ENCODE measurements around the gene ALKAL2.
A peak's percentile ranks its signal among the peaks of the same experiment; 100 is the strongest.

The ALKAL2 gene

DNA sequence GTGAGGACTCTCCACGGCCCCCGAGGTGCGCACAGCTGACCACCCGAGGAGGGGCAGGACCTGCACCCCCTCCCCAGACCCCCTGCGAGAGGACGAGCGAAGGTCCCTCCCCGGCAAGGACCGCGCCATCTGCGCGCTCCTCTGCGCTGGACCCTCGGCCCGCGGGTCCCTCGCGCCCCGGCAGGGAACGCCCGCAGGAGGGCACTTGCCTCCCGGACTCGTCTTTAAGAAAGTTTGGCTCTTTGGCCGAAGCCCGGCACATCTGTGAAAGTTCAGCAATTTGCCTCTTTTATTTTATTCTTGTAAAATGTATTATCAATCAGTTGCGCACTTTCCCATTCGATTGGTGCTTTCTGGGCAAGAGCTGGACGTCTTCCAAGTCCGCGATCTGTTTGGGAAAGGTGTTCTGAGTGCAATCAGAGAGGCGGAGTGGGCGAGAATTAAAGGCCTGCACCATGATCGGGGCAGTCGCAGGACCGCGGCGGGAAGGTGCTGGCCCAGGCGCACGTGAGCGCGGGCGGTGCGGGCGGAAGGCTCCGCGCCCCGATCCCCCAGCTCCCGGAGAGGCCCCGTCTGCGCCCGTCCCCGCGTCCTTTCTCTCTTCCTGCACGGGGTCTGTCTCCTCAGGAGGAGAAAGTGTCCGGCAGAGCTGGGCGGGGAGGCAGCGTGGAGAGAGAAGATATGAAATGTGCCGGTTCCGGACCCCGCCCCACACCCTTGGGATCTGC is 1.6 kb upstream of the ALKAL2 start:
- DNase-seq: peak; percentile 9

DNA sequence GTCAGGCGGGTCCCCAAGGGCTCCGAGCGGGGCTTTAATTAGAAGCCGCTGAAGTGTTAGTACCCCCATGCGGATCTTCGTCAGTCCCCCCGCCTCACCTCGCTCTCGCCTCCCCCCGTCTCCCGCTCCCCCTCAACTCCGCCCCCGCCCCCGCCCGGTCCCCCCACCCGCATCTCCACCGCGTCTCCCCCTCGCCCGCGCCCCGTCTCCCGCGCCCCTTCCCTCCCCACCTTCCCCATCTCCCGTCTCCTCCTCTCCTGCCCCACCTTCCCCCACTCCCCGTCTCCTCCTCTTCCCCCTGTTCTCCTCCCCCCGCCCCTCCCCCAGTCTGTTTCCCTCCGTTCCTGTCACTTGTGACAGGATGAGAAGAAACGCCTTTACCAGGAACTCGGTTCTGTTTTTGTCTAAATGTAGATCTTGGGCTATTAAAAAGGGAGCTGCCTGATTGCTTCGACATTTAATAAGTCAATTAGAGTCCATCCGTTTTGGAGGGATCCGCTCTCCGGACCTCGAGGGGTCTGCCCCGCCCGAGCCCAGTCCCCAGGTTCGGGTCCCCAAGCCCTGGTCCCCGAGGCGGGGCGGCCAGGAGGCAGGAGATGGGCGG is 969 bp upstream of the ALKAL2 start:
- DNase-seq: no peak

DNA sequence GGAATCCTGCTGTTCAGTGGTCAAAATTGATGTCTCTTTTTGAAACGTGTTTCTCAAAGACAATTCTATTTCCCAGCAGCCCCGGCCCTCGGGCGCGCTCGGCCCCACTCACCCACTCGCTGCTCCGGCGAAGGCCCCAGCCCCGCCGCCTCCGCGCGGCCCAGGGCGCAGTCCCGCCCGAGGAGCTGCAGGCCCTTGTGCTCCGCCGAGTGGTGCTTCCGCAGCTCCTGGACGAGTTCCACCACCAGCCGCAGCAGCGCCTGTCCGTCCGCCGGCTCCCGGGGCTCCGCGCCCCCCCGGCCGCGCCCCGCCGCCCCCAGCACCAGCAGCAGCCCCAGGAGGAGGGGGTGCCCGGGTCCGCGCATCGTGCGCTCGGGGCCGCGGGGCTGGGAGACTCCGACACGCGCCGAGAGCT is 413 bp downstream of the ALKAL2 start:
- no peak for DNase-seq

DNA sequence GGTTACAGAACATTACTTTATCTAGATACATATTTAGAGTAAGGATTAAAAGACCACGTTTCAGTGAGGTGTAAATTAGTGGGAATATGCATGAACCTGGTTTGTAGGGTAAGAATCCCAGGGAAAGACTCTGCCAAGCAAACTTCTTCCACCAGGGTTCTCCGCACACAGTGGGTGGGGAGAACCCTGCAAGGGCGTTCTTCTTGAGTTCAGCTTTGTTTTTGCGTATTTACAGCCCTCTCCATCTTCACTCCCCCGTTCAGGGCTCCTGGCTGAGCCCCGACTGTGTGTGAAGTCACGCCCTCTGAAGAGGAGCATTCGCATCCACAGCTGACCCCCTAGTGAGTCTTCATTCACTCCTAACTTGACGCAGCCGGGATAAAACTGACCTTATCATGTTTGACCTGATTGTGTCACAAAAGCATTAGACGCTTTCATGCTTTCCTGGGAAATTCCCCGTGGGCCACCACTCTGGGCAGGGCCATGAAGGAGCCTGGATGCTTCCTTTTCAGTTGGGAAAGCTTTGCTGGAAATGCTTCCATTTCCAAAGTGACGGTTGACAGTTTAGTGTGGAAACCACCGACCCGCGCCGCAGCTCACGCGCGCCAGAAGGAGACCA is 1.0 kb downstream of the ALKAL2 start:
- no peak for DNase-seq

DNA sequence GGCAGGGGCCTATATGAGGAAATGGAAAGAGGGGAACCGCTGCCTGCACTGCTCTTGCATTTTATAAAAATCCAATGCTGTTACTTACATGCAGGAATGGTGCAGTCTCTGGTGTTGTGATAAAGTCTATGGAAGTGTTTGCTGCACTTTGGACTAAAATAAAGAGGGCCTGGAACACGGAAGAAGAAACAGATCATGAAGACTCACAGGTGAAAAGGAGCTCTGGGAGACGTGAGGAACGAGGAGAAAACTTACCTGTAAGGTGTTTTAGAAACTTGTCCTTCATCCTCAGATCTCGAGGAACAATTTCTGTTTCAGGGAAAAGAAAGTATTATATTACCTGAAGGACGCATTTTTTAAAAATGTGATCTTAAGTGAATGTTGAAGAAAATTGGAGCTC is 1.9 kb downstream of the ALKAL2 start:
- no peak for DNase-seq

DNA sequence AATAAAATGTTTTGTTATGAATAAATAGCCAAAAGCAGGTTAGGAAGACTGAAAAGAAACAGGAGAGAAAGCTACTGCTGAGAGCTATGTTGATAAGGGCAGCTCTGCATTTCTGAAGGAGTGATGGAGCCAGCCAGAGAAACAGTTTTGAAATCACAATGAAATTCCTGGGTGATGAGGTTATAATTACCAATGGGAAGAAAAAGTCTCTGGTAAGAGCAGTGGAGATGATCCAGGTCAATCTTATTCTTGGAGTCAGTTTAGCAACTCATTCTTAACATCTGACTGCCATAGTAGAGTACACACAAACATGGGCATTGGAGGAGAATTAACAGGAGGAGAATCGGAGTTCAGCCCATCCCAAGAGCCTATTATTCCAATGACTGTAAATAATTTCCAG is 2.4 kb downstream of the ALKAL2 start:
- peak; percentile 72 for DNase-seq

DNA sequence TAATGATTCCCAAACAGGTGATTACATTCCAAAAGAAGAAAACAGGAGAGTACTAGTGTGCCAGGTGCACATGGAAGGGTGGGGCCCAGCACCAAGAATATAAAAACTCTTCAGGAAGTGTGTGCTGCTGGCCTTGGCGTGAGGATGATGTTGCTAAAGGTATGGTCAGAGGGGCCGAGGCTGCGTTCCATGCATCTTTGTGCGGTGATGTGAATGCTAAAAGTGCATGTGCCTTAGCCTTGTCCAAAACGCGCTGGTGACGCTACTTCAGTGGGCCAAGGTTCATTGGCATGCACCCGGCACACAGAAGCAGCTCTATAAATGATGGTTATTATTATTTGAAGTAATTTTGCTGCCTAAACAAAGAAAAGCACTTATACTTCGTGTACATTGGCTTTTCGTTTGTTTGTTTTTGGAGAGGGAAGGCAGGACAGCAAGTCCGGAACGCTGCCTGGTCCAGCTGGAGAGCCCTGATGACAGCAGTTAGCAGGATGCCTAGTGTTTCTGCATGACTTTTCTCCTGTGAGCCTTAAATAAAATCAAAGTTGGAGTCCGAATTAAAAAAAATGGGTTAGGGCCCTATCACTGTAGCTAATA is 2.9 kb downstream of the ALKAL2 start:
- no peak for DNase-seq

DNA sequence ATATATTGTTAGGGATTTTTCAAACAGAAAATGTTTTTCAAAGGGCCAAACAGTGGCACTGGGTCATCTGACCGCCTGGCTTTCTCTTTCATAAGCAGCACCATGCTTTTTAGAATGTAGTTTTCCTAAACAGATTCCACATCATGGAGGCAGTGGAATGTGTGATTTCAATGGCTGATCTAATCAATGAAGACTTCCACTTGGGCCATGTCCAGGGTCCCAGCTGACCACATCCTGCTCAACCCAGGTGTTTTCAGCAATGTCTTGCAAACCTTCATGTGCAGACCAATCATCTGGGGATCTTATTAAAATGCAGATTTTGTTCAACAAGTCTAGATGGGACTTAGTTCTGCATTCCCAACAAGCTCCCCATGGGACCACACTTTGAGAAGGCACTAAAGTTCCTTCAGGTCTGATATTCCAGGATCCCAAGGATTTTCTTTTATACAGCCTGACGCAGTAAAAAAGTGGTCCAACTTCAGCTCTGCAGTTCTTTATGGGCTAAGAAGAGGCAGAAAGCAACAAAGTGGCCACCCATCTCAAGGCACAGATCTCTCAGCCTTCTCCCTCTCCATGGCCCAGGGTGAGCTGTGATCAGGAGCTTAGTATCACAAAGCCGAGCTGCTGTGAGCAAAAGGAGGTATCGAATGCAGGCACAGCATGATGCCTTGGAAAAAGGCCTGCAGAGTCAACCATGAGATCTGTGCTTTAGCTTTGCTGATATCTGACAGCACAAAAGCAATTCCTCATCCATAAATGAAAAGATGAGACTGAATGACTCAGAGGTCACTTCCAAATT is 3.7 kb downstream of the ALKAL2 start:
- DNase-seq: peak; percentile 32

DNA sequence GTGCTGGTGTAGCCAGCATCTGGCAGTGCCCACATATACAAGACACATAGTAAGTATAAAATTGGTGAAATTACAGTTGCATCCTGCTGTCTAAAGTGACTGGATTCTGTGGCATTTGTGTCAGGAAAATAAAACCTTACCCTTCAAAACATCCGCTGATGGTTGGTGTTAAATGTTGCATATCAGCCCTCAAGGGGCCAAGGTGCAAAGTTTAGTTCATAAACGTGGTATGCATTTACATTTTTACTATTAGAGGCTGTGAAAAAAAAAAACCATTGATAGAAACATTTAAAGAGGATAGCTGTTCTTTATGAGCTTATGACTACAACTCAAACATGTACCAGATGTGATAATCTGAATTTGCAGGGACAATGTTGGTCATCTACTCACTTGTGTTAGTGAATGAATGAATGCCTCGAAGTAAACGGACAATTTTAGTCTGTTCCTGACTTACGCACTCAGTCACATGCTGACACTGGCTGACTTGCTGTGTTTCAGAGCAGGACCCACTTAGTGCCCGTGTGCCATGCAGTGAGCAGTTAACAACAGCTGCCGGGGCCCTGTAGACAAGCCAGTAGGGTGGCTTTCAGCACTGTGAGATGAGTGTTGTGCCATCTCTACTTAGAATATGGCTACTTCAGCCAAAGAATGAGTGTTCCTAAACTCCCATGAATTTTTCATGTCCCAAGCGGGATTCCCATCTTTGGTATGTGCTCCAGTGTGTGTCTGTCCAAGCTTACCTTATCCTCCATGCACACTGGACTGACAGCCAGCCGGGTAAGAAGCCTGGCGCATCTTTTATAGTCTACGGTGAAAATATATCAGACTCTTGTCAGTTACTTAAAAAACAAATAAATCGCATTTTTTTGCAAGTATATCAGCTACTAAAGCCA is 5.3 kb downstream of the ALKAL2 start:
- no peak for DNase-seq

DNA sequence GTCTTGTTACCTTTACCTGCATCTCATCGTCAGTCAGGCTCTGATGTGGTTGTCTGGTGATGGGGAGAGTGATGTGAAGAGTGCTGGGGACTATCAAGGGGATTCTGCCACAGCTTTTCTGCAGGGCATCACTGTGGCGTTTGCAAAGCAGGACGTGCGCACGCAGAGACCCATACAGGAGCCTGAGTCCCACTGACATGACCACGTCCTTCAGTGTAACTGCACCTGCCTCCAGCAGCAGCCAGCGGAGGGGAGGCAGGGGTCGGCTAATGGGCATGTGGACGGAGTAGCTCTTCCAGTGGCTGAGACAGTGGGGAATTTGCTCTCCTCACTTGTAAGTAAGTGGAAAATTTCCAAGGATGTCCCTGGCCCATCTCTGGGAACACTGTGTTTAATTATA is 6.5 kb downstream of the ALKAL2 start:
- DNase-seq: no peak

DNA sequence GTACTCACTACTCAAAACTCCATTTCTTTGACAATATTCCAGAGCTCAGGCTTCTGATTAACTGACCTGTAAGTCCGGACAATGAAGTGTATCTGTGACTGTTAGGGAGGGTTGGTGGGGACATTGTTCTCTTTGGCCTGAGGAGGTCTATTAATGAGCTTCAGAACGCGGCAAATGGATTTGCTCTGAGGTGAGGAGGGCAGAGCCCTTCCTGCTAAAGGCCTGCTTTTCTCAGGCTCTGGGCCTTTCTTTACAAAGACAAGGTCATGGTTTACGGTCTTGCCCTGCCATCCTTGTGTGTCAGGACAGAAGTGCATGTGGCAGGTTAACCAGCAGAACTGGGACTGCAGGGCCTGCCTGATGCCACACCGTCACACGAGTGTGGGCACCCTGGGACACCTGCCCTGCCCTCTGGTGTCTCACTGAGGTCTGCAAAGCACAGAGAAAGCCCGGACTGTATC is 7.2 kb downstream of the ALKAL2 start:
- DNase-seq: no peak

DNA sequence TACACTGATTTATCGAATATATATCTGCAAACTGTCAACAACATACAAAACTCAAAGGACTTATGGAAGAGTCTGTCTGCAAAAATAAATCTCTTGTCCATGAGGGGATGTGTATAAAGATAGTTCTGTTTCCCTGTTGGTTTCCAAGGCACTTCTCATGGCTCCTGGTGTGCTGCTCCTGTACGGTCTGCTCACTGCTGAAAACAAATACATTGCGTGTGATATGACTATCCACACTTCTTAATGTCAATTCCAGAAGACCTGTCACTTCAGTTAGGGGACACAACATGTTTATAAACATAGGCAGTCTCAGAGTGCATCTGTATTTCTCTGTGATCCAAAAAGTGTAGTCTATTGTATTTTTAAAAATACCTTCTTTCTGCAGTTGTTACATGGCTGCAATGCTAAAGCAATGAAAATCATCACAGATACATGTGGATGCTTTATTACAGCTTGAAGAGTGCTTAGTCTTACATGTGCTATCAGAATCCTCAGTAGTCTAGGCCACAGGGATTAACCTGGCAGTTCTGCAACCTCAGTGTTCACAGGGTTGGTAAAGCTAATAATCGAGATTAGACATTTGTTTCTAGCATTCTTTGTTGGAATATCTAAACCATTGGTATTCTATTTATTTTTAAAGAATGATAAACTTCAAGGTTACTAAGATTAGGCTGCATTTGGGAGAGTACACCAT is 7.8 kb downstream of the ALKAL2 start:
- no peak for DNase-seq

DNA sequence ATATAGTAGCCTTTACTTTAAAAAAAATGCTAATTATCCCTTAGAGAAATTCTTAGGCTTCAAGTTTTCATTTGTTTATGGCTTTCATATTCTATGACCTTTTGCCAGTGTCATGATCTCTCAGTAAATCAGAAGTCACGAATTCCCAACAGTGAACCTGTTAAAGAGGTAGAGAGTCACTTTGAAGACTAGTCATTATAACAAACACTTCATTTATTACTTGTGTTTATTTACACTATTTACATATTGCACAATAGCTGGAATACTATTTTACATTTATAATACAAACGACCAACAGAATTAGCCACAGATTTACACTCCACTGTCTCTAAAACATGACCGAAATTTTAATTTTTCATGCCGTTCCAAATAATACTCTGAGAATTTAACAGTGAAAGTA is 8.5 kb downstream of the ALKAL2 start:
- DNase-seq: no peak

DNA sequence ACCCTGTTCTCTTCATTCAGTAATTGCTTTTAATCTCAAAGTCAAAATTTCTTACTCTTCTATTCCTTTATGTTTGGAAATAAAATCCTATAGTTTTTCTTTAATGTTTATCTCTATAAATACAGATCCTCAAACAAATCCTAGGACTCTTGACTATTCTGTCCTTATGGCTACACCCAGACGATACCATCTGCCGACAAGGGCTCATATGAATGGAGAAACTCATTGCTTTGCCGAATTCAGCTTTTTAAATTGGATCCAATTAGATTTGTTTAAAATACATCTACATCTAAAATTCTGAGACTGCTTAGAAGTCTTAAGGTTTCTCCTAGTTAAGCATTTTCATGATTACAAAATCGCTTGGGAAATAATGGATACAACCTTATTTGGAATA is 9.0 kb downstream of the ALKAL2 start:
- DNase-seq: no peak

DNA sequence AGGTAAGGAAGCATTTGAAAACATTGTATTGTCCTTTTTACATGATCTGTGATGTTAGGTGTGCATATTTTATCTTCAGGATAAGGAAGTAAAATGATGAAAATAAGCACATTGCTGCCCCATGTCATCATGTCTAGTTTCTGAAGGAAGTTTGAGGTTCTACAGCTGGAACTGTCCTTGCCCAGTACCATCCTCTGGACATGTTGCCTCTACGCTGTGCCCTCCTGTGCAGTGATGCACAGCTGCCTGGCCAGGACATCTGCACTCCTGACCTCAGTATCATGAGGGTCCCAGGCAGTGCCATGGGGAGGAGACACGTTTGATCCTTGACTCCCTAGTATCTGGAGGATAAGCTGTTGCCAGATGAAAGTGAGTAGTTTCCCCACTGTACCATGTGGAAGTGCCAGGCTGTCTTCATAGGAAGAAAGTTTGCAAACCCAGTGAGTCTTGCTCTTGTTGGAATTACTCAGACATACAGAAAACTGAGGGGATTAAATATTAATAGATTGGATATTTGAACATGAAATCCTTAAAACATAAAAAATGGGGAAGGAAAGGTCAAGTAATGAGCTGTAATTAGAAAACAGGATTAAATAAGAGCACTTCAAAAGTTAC is 9.5 kb downstream of the ALKAL2 start:
- no peak for DNase-seq

DNA sequence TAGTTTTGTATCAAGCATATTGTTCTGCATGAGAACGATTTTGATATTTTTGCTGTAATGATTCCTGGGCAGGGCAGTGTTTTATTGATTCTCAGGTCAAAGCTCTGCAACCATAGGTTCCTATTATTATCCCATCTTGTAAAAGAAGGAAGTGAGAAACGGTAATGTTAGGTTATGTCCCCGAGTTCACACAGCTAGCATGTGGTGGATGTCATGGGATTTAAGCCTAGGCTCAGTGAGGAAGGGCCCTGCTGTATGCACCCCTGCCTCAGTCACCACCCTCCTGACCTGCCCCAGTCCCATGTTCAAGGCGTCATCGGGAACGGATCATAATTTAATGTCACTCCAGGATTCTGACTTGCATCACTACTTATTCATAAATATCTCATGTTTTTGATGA is 12.4 kb downstream of the ALKAL2 start:
- DNase-seq: no peak

DNA sequence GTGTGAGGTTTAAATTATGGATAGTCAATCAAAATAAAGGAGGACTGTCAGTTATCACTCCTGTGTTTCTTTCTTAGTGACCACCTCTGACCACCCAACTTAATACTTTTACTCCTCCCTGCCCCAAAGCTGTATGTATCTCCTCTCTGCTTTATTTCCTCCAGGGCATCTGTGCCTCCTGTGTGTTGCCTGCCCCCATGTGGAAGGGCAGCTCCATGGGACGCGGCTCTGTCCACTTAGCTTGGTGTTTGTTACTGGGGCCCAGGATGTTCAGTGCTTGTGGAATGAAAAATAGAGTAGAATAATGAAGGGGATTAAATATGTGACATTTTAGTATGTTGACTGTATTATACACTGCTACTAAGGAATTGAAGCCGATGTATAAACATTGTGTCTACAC is 13.4 kb downstream of the ALKAL2 start:
- DNase-seq: no peak

DNA sequence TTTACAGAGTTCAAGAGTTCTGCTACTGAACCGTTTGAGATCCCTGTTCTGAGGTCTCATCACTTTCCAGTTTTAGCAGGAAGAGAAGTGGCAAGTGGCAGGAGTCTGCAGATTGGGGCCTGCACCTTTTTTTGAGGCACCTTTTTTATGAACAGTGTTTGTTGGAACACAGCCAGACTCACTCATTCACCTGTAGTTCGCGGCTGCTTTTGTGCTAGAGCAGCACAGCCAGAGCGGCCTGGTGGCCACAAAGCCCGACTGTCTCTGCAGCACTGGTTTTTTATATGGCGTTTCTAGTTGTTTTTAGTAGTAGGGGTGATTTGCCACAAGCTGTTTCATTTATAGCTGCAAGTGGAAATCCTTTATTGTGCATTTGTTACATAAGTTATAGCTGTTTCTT is 14.6 kb downstream of the ALKAL2 start:
- DNase-seq: no peak

DNA sequence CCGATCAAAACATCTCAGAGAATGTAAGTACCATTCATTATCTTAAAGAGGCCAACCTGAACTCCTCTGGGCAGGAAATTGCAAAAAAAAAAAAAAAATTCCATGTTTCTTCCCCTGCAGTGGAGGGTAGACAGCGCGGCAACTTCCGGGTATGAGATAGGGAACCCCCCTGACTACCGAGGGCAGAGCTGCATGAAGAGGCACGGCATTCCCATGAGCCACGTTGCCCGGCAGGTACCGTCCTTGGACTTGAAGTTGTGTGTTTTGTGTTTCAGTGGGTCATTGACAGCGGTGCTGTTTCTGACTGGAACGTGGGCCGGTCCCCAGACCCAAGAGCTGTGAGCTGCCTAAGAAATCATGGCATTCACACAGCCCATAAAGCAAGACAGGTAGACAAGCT is 16.0 kb downstream of the ALKAL2 start:
- DNase-seq: no peak

DNA sequence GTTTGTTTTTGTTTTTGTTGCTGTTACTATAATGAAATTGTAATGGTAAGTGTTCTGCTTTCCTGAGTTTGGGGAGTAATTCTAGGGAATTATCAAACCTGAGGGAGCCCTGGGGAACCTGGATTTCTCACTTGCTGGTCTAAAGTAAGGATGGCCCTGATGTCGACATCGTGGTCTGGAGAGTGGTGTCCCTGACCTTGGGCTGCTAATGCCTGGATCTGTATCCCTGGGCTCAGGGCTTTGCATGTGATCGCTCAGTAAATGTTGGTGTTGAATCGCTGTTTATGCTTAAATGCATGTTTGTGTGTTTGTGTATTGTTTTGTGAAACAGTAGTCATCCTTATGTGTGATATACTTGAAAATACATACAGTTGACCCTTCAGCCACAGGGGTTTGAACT is 17.0 kb downstream of the ALKAL2 start:
- DNase-seq: no peak
